ENCODE measurements around the gene MPP2.

- no peak for TF ChIP-seq CTCF (IDR thresholded peaks at IDR 0.05; ENCODE audit: low read depth, low read length, missing input control)
- TF ChIP-seq RAD21 (IDR thresholded peaks at IDR 0.05), result no peak
- no peak for TF ChIP-seq EGR1 (IDR thresholded peaks at IDR 0.05; ENCODE audit: low read depth in 2 of 2)
- TF ChIP-seq ATF3 (IDR thresholded peaks at IDR 0.05), result no peak
- TF ChIP-seq, protein P1, sequence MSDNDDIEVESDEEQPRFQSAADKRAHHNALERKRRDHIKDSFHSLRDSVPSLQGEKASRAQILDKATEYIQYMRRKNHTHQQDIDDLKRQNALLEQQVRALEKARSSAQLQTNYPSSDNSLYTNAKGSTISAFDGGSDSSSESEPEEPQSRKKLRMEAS (IDR thresholded peaks at IDR 0.05), result no peak
- TF ChIP-seq, protein P2, sequence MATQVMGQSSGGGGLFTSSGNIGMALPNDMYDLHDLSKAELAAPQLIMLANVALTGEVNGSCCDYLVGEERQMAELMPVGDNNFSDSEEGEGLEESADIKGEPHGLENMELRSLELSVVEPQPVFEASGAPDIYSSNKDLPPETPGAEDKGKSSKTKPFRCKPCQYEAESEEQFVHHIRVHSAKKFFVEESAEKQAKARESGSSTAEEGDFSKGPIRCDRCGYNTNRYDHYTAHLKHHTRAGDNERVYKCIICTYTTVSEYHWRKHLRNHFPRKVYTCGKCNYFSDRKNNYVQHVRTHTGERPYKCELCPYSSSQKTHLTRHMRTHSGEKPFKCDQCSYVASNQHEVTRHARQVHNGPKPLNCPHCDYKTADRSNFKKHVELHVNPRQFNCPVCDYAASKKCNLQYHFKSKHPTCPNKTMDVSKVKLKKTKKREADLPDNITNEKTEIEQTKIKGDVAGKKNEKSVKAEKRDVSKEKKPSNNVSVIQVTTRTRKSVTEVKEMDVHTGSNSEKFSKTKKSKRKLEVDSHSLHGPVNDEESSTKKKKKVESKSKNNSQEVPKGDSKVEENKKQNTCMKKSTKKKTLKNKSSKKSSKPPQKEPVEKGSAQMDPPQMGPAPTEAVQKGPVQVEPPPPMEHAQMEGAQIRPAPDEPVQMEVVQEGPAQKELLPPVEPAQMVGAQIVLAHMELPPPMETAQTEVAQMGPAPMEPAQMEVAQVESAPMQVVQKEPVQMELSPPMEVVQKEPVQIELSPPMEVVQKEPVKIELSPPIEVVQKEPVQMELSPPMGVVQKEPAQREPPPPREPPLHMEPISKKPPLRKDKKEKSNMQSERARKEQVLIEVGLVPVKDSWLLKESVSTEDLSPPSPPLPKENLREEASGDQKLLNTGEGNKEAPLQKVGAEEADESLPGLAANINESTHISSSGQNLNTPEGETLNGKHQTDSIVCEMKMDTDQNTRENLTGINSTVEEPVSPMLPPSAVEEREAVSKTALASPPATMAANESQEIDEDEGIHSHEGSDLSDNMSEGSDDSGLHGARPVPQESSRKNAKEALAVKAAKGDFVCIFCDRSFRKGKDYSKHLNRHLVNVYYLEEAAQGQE (IDR thresholded peaks at IDR 0.05), result no peak
- TF ChIP-seq NR2F2 (IDR thresholded peaks at IDR 0.05), result no peak
- no peak for TF ChIP-seq RXRA (IDR thresholded peaks at IDR 0.05)
Measured at GRCh38 chr17:43857957-43858600, 49.3 kb downstream of the MPP2 start.

Measured in liver (tissue), 3 donors.